Upper lobe of right lung (tissue), 1 donor: ENCODE data around the gene EPO. TPM values are rescaled to one million over a fixed set of nuclear protein-coding genes. Genes with fewer than 3 reads are reported as not detected.

ENCODE experiments used
- ATAC-seq: fragments of 200-7000 bp; cut with Tn5 transposase; one replicate; pipeline ENCODE4 v1.9.1; 2020; ENCODE audit warnings: mild to moderate bottlenecking, moderate library complexity
- DNase-seq: peaks from one replicate; pipeline ENCODE4 v3.0.0-alpha.2; 2020
- H3K27ac ChIP-seq: fragments of 200-600 bp; one replicate; pipeline ENCODE4 v1.8.0; 2022
- H3K27me3 ChIP-seq: fragments of 200-600 bp; one replicate; pipeline ENCODE4 v1.8.0; 2022; ENCODE audit warnings: mild to moderate bottlenecking
- H3K36me3 ChIP-seq: fragments of 200-600 bp; one replicate; pipeline ENCODE4 v1.8.0; 2022
- H3K4me1 ChIP-seq: fragments of 200-600 bp; one replicate; pipeline ENCODE4 v1.8.0; 2022
- H3K4me3 ChIP-seq: fragments of 200-600 bp; one replicate; pipeline ENCODE4 v1.8.0; 2022; ENCODE audit warnings: mild to moderate bottlenecking
- H3K9me3 ChIP-seq: fragments of 200-600 bp; one replicate; pipeline ENCODE4 v1.8.0; 2022
- CTCF ChIP-seq: fragments of 200-600 bp; IDR thresholded peaks from one replicate; pipeline ENCODE4 v1.8.0; 2022; ENCODE audit warnings: antibody characterized with exemption
- intact Hi-C: fragments of 100-400 bp; cut with DNase I; formaldehyde crosslinking; loops from one replicate; pipeline ENCODE4 v1.11.0; 2022
- long read RNA-seq: library from polyadenylated mRNA; unstranded; transcript quantifications from one replicate; pipeline ENCODE4 v2.0.0, GENCODE V29; 2021
- total RNA-seq: library from RNA; stranded (reverse); fragmentation: NEBNext Ultra II Directional; extraction: Animal tissue kit (Norgen Biotek cat#: 25700); gene quantifications from one replicate; pipeline ENCODE4 v1.2.1, GENCODE V29; 2021
- donor health status: DM: no; HTN: yes; CAD: no; lungs with severe emphysema.

EPO gene
- not detected for total RNA-seq
- long read RNA-seq, result 0 reads

GRCh38 chr7:100720279-100720670, at the start of gene EPO:
Gene EPO (plus strand): TSS chr7:100720468. CDS start chr7:100720981, 513 bp downstream.
- H3K4me1 ChIP-seq, result no peaks in the 10 kb centered on the region
- DNase-seq (no peak), ATAC-seq (no peak)
- H3K36me3 ChIP-seq, result no peaks in the 10 kb centered on the region
- intact Hi-C loops, result no loop called here
- peaks cover 42% of the 10 kb centered on the region for H3K27me3 ChIP-seq
- no peak within 1 kb of the TSS for H3K4me3 ChIP-seq
- no peak for TF ChIP-seq CTCF
- H3K27ac ChIP-seq, result no peak within 1 kb of the TSS
- no peaks in the 10 kb centered on the region for H3K9me3 ChIP-seq

DNA sequence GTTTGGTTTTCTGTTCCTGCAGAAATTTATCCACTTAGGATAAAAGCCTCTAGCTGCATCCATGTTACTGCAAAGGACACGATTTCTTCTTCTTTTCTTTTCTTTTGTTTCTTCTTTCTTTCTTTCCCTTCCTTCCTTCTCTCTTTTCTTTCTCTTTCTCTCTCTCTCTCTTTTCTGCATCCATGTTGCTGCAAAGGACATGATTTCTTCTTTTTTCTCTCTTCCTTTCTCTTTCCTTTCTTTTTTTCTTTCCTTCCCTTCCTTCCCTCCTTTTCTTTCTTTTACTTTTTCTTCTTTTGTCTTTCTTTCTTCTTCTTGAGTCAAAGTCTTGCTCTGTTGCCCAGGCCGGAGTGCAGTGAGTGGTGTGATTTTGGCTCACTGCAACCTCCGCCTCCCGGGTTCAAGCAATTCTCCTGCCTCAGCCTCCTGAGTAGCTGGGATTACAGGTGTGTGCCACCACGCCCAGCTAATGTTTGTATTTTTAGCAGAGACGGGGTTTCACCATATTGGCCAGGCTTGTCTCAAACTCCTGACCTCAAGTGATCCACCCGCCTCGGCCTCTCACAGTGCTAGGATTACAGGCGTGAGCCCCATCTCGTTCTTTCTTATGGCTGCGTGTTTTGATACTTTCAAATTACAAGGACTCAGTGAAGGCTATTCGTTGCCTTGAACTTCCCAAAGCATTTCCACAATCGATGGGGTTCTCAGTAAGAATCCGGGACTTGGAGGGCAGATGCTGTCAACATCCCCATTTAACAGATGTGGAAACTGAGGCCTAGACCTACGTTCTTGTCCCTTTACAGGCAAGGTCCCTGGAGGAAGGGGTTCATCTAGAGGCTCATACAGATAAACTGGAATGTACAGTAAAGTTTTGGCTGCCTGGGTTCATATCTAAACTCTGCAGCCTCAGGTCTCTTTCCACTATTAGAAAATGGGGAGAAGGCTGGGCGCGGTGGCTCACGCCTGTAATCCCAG, 48.6 kb upstream of the EPO start:
- no peaks in the 10 kb centered on the region for H3K27me3 ChIP-seq
- no peak overlapping the region for H3K4me3 ChIP-seq
- intact Hi-C loops, result no loop called here
- no peak for DNase-seq
- no peak for TF ChIP-seq CTCF
- no peak for ATAC-seq
- no peak overlapping the region for H3K27ac ChIP-seq
- H3K9me3 ChIP-seq, result no peaks in the 10 kb centered on the region
- H3K36me3 ChIP-seq, result peaks cover 2% of the 10 kb centered on the region
- H3K4me1 ChIP-seq, result peaks cover 5% of the 10 kb centered on the region

- intact Hi-C loops, result no loop called here
- DNase-seq, result peak; percentile 100
- Histone ChIP-seq H3K9me3 (no peaks in the 10 kb centered on the region), H3K4me1 (peaks cover 5% of the 10 kb centered on the region), H3K27ac (peak within 1 kb of the TSS; percentile 96), H3K36me3 (peaks cover 20% of the 10 kb centered on the region), H3K27me3 (no peaks in the 10 kb centered on the region), H3K4me3 (peak within 1 kb of the TSS; percentile 91)
- peak; percentile 88 for ATAC-seq
- TF ChIP-seq CTCF, result no peak
These were observed 46.8 kb upstream of the EPO start, which contains the start of gene GNB2 for GRCh38 chr7:100673302-100673941. Gene GNB2 (plus strand): TSS chr7:100673740. CDS start chr7:100676266, 2,526 bp downstream.

DNA sequence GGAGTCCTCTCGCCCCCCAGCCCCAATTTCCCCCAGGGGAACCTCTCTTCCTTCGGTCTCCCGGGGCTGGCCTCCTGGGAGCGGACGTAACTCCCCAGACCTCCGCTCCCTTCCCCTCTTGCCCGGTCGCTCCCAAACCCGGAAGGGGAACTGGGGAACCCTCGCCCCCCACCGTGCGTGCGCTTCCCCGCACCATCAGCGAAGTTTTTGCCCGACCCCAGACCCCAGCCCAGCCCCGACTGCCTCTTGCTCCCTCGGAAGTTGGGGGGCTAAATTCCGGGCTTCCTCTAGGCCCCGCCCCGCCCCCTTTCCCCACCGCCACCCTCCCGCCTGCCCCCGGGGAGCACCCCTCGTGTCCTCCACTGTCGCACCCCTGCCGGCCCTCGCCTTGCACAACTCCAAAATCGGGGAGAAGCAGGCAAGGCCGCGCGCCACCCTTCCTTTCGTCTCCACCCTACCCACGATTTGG, 46.3 kb upstream of the EPO start:
- intact Hi-C loops, result no loop called here
- no peak for TF ChIP-seq CTCF
- peaks cover 26% of the 10 kb centered on the region for H3K36me3 ChIP-seq
- peak overlapping the region; percentile 91 for H3K4me3 ChIP-seq
- ATAC-seq (peak; percentile 2), DNase-seq (peak; percentile 86)
- peak overlapping the region; percentile 96 for H3K27ac ChIP-seq
- H3K9me3 ChIP-seq, result no peaks in the 10 kb centered on the region
- H3K27me3 ChIP-seq, result no peaks in the 10 kb centered on the region
- peaks cover 5% of the 10 kb centered on the region for H3K4me1 ChIP-seq

DNA sequence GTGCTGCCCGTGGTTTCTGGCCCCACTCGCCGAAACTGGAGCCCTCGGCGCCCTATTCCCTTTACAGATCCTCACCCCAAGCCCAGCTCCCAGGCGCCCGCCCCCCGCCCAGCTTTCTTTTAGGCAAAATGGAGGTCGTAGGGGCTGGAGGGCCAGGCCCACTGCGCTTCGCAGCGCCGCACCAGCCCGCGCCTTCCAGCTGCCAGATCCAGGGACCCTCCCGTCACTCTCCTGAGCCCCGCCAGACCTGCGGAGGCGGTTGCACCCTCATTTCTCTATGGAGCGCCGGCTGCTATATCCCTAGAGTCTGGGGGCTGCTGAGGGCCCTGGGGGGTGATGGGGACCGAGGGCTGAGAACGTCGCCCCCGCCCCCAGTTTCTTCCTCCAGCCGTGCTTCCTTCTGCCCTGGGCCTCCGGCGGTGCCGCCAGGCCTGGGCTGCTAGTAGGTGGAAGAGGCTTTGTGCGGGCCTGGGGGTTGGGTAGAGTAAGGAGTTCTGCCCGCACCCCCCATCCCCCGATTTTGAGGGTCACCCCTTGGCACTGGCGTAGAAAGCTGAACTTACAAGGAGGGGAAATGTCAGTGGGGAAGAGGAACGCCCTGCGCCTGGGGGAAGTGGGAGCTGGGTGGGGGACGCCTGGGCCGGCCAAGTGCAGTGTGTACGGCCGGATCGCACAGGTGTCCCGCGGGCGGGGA, 45.7 kb upstream of the EPO start:
- peak; percentile 1 for ATAC-seq
- no peaks in the 10 kb centered on the region for H3K9me3 ChIP-seq
- peaks cover 10% of the 10 kb centered on the region for H3K4me1 ChIP-seq
- peaks cover 32% of the 10 kb centered on the region for H3K36me3 ChIP-seq
- no peak for TF ChIP-seq CTCF
- H3K4me3 ChIP-seq, result peak overlapping the region; percentile 91
- DNase-seq, result peak; percentile 78
- intact Hi-C loops, result no loop called here
- peak overlapping the region; percentile 96 for H3K27ac ChIP-seq
- H3K27me3 ChIP-seq, result no peaks in the 10 kb centered on the region
